DMS 273 treated with DMSO at 0.1 percent for 48 hours (cell line): ENCODE results near the gene PMIS2.
"Not testable (repeated sequence)": the region's sequence is repeated elsewhere in the genome, so short reads cannot be mapped to it uniquely, and the experiment has no call there.

Source experiments
- DNase-seq: peaks from one replicate; lab custom pipeline; 2025; lab: John Stamatoyannopoulos, UW

Gene PMIS2

DNA sequence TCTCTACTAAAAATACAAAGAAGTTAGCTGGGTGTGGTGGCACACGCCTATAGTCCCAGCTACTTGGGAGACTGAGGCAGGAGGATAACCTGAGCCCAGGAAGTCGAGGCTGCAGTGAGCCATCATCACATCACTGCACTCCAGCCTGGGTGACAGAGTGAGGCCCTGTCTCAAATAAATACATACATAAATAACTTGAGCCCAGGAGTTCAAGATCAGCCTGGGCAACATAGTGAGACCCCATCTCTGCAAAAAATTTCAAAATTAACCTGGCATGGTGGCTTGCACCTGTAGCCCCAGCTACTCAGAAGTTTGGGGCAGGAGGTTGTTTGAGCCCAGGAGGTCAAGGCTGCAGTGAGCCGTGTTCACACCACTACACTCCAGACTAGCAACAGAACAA, 9.1 kb downstream of the PMIS2 start:
- not testable (repeated sequence) for DNase-seq

DNA sequence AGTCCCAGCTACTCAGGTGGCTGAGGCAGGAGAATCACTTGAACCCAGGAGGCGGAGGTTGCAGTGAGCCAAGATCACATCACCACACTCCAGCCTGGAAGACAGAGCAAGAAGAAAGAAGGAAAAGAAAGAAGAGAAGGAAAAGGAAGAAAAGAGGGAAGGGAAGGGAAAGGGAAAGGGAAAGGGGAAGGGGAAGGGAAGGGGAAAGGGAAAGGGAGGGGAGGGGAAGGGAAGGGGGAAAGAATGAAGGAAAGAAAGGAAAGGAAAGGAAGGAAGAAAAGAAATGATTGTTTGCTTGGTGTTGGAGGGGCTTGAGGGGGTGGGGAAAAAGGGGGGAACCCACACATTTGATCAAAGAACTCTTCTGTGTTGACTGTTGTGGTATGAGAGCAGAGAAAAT, 10.0 kb downstream of the PMIS2 start:
- DNase-seq = no peak

DNA sequence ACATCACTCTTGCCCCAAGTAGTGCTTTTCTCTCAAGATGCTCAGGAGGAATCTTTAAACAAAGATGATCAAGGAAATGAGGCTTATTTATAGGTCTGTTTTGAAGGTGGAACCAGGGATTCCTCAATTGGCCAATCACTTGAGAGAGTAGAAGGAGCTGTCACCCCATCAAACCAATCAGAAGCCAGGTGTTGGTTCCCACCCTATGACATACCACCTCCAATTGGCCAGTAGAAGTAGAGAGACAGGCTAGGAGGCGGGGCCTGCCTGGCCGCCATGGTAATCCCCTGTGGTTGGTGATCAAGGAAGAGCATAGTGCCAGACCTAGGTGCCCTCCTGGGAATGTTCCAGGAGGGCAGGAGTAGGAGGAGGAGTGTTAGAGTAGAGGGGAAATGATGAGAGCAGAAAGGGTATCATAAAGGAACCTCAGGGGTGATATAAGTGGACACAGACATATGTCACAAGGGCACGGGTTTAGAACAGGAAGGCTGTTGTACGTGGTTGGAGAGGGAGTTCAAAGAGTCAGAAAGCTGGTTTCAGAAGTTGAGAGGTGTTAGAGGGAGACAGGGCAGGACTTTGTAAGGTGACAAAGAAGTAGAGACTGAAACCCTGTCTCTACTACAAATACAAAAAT, 10.5 kb downstream of the PMIS2 start:
- no peak for DNase-seq

DNA sequence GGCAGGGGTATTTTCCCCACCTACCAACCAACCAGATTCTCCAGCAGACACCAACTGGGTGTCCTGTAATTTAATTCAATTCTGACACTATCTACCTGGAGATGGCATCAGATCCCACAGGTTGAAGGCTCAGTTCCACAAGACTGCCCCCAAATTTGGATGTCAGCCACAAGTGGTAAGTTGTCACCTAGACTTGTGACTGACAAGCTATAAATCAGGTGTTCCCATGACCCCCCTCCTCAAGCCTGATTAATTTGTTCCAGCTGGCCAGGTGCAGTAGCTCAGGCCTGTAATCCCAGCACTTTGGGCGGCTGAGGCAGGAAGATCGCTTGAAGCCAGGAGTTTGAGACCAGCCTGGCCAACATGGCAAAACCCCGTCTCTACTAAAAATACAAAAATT, 16.0 kb downstream of the PMIS2 start:
- no peak for DNase-seq

DNA sequence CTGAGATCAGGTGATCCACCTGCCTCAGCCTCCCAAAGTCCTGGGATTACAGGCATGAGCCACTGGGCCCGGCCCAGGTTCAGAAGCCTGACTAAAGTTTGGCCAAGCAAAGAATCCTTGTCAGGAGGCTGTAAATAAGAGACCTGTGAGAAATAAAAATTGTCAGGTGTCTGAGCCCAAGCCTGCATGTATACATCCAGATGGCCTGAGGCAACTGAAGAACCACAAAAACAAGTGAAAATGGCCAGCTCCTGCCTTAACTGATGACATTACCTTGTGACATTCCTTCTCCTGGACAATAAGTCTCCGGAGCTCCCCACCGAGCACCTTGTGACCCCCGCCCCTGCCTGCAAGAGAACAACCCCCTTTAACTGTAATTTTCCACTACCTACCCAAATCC, 18.5 kb downstream of the PMIS2 start:
- not testable (repeated sequence) for DNase-seq

DNA sequence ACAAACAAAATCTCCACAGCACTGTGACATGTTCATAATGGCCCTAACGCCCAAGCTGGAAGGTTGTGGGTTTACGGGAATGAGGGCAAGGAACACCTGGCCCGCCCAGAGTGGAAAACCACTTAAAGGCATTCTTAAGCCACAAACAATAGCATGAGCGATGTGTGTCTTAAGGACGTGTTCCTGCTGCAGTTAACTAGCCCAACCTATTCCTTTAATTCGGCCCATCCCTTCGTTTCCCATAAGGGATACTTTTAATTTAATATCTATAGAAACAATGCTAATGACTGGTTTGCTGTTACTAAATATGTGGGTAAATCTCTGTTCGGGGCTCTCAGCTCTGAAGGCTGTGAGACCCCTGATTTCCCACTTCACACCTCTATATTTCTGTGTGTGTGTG, 21.2 kb downstream of the PMIS2 start:
- DNase-seq = not testable (repeated sequence)

DNA sequence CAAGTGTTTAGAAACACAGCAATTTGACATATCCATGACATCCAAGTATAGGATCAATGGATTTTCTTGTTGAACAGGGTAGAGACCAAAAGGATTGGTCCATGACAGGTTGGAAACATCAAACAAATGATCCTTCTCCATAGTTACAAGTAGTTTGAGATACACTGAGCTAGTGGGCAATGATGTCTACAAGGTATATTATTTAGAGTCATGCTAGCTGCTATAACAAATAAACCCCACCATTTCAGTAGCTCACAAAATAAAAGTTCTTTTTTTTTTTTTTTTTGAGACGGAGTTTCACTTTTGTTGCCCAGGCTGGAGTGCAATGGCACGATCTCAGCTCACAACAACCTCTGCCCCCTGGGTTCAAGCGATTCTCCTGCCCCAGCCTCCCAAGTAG, 21.7 kb downstream of the PMIS2 start:
- DNase-seq = no peak

DNA sequence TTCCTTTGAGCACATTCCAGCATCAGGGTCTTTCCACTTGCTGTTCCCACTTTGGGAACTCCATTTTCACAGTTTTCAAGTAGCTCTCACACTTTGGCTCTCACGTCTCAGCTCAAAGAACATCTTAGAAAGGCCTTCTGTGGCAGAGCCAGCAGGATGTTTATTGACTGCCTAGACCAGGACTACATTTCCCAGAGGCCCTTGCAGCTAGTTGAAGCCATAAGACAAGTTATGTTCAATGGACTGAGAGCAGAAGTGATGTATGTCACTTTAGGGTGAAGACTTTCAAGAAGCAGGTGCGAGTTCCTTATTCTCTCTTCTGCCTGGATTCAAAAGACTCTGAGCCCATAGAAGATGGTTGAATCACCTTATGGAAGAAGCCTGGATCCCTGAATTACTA, 22.3 kb downstream of the PMIS2 start:
- no peak for DNase-seq

DNA sequence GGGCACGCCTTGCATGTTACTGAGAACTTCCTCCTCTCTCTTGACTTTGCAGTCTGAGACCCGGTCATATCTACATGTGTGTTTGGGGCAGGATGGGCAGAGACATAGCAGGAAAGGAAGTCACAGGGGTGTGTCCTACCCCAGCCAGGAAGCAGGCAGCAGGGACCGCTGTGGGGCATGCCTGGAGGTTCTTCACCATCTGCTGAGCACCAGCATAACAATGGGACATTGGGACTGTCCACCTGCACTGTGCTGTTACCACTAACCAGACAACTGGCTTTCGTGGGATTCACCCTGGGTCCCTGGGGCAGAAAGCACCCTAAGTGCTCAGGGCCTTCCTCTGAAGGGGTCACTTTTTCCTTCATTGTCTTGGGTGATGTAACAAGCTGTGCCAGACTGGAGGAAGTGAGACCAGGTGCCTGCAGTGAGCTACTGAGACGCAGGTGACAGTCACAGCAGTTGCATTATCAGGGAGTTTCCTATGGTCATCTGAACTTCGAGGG, 23.9 kb downstream of the PMIS2 start:
- DNase-seq = no peak

DNA sequence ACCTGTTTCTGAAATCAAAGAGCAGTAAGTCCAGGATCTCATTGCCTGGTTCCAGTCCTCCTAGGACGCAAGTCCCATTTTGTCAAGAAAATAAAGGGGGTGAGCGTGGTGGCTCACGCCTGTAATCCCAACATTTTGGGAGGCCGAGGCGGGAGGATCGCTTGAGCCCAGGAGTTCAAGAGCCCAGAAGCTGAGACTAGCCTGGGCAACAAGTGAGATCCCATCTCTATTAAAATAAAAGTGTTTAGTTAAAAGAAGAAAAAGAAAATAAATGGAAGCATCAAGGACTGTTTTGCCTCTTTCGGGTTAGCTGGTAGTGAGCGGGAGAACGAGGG, 26.2 kb downstream of the PMIS2 start:
- no peak for DNase-seq

DNA sequence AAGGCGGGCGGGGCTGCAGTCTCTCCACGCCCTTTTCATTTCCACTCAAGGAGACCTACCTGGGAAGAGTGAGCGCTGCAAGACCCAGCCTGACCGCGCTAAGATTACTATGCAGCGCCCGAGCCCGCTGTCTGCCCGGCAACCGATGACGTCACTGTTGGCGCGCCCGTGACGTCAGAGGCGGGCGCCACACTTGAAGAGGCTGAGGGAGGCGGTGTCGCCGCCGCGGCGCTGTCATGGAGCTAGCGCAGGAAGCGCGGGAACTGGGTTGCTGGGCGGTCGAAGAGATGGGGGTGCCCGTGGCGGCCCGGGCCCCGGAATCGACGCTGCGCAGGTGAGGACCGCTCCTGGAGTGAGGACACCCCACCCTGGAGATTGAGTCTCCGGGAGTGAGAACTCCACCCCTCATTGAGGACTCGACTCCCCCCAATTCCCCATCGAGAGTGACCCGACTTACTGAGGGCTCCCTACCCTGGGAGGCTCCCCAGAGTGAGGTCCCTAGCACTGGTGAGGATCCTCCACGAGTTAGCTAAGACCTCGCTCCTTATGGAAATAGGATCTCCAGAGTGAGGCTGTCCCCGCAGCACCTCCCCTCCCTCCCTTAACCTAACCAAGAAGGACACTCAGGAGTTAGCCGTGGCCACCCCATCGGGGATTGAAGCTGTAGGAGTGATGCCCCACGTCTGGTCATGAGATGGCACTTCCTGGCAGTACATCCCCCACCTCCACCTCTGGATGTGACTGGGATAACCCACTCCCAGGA, 26.8 kb downstream of the PMIS2 start, which contains the start of gene HAUS5:
TSS of gene HAUS5 (plus strand) at position 177 of the 763 bp plus-strand sequence. CDS start at position 237, 60 bp downstream.
- DNase-seq = peak; percentile 78

DNA sequence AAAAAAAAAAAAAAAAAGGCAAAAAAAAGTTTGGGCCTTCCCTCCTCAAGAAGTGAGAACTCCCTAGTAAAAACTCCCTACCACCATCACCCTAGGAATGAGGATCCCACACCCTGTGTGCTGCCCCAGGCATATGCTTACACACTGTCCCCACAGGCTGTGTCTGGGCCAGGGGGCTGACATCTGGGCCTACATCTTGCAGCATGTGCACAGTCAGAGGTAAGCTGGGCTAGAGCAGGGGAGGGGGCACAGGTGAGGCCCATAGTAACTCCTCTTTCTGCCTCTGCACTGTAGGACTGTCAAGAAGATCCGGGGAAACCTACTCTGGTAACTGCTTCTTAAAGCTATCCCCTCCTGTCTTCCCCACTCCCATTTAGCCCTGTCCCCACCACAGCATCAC, 27.6 kb downstream of the PMIS2 start:
- DNase-seq = no peak

DNA sequence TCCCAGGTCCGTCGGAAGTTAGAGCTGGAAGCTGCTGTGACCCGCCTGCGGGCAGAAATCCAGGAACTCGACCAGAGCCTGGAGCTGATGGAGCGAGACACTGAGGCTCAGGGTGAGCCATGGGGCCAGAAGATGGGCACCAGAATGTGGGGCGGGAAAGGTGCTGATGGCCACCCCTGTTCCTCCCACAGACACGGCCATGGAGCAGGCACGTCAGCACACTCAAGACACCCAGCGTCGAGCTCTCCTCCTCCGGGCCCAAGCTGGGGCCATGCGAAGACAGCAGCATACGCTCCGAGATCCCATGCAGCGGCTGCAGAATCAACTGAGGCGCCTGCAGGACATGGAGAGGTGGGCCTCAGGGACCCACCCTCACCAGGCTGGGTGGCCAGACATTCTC, 29.1 kb downstream of the PMIS2 start:
- no peak for DNase-seq

DNA sequence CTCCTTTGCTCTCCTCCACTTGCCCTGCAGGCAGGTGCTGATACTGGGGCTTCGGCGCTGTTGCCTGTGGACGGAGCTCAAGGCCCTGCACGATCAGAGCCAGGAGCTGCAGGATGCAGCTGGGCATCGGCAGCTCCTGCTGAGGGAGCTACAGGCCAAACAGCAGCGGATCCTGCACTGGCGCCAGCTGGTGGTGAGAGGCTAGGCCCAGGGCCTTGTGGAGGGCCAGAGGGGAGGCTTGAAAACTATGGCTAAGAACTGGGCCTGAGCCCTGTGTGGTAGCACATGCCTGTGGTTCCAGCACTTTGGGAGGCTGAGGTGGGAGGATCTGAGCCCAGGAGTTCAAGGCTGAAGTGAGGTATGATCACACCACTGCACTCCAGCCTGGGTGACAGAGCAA, 32.9 kb downstream of the PMIS2 start:
- no peak for DNase-seq

DNA sequence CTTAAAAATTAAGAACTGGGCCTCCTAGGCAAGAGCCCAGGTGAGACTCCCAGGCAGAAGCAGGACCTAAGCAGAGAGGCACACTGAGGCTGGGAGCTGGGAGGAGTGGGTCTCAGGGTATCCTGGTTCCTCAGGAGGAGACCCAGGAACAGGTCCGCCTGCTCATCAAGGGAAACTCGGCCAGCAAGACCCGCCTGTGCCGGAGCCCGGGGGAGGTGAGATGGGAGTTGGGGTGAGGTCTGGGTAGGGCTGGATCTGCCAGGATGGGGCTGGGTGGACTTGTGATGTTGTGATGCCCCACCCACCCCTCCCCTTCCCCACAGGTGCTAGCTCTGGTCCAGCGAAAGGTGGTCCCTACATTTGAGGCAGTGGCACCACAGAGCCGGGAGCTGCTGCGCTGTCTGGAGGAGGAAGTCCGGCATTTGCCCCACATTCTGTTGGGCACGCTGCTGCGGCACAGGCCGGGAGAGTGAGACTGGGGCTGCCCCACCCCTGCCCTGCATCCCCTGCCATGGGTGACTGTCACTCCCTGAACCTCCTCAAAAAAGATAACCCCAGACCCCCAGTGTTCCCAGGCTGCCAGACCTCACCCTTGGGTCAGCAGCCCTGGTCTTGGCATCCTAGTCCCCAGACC, 33.4 kb downstream of the PMIS2 start:
- DNase-seq = no peak

DNA sequence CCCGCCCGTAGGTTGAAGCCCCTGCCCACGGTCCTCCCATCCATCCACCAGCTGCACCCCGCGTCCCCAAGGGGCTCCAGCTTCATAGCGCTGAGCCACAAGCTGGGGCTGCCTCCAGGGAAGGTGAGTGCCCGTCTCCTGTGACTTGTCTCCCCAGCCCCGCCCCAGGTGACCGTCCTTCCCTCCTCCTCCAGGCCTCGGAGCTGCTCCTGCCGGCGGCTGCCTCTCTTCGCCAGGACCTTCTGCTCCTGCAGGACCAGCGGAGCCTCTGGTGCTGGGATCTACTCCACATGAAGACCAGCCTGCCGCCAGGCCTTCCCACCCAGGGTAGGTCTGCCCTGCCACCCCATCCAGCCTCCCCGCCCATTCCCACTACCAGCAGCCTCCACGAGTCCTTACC, 34.0 kb downstream of the PMIS2 start:
- no peak for DNase-seq

DNA sequence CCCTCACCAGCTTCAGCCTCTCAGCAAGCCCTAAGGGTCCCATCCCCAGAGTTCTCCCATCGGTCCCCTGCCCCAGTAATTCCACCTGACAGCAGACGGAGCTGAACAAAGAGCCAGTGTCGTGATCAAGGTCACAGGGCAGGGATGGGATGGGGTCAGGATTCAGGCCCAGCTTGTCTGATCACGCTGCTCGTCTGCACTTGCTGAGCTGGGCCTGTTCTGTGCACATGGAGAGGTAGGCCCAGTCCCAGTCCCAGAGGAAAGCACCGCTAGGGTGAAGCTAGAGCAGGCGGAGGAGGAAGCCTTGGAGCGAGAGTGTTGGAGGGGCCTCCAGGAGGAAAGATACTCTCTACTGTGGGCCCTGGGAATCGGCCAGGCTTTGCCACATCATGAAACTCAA, 35.7 kb downstream of the PMIS2 start:
- DNase-seq = no peak

DNA sequence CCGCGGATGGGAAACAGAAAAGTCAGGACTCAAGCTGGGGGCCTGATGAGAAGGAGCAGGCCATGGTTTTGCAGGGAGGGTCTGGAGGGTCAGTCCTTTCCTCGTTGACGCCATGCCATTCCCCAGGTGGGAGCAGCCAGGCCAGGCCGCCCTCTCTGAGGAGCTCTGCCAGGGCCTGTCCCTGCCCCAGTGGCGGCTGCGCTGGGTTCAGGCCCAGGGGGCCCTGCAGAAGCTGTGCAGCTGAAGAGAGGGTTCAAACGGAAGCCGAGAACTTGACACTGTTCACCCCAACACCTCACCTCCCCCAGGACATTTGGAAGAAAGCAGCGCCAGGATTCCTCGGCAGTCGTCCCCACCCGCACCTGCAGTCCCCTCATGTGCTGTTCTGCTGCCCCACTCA, 36.8 kb downstream of the PMIS2 start:
- no peak for DNase-seq

DNA sequence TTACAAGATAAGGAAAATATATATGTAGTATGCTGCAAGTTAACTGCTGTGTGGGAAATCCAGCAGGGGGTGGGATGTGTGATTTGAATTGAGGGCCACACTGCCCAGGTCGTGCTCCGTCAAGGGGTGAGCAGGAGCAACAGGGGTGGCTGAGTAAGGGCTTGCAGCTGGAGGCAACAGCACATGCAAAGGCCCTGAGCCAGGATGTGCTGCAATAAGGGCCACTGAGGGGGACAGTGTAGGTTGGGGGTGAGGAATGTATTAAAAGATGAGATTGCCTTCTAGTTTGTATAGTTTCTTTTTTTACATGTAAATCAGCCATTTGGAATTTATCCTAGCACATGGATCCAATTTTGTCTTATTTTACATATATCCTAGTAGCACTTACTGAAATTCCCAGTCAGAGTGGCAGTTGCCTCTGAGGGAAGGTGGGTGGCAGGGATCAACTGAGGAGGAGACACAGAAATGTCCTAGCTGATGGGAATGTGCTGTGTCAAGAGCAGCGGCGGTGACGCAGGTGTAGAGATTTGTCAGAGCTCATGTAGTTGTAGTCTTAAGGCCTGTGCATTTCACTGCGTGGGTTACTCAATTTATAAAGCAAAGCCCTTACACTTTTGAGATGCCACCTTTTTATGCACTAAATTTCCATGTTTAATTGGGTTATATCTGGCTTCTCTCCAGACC, 37.5 kb downstream of the PMIS2 start:
- no peak for DNase-seq

DNA sequence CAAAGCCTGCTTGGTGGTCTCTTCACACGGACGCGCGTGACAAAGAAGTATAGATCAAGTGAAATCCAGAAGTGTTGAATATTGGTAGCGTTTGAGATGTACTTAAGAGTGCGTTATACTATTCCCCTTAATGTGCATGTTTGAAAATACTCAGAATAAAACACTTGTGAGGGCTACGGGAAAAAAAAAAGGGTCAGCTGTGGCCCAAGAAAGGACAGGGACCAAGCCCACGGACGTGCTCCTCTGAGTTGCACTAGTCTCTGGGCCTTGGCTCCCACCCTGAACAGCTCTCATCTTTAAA, 42.2 kb downstream of the PMIS2 start:
- DNase-seq = no peak

DNA sequence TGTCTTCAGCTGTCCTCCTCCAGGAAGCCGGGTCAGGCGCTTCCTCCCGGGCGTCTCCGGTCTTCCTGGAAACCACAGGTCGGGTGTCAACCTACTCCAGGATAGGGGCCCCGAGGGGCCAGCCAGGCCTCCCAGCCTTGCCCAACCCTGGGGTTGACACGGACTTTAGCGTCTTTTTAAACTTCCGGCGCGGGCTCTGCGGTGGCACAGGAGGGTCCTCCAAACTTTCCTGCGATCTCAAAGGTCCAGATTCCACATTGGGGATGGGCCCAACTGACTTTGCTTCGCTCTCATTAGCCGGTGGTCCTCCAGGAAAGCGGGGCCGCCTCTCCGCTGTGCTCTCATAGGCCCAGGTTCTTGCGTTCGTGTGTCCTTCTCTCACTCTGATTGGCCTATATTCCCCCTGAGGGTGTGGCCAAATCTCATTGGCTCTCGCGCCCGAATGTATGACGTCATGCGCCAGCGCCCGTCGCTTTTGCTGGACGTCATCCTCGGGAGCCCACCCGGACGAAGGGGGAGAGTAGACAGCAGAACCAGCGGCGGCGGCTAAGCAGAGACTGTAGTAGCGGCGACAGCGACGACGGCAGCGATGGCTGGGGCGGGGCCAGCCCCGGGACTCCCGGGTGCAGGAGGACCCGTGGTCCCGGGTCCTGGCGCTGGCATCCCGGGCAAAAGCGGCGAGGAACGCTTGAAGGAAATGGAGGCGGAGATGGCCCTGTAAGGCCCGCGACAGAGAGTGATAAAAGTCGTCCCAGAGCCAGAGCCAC, 42.8 kb downstream of the PMIS2 start, which contains the start of gene RBM42:
TSS of gene RBM42 (plus strand) at position 472 of the 767 bp plus-strand sequence. CDS start at position 590, 118 bp downstream.
- peak; percentile 97 for DNase-seq

DNA sequence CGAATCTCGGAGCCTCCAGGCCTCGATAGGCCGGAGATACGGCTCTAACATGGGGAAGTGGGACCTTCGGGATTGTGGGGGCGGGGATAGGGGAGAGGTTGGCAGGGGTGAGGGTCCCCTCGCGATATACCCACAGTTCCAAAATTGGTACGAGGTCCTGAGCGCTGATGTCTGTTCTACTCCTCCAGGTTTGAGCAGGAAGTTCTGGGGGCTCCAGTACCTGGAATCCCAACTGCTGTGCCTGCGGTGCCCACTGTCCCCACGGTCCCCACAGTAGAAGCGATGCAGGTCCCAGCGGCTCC, 43.3 kb downstream of the PMIS2 start:
- DNase-seq = no peak
